Measurements from ENCODE around the gene ADAMTS4.

DNA sequence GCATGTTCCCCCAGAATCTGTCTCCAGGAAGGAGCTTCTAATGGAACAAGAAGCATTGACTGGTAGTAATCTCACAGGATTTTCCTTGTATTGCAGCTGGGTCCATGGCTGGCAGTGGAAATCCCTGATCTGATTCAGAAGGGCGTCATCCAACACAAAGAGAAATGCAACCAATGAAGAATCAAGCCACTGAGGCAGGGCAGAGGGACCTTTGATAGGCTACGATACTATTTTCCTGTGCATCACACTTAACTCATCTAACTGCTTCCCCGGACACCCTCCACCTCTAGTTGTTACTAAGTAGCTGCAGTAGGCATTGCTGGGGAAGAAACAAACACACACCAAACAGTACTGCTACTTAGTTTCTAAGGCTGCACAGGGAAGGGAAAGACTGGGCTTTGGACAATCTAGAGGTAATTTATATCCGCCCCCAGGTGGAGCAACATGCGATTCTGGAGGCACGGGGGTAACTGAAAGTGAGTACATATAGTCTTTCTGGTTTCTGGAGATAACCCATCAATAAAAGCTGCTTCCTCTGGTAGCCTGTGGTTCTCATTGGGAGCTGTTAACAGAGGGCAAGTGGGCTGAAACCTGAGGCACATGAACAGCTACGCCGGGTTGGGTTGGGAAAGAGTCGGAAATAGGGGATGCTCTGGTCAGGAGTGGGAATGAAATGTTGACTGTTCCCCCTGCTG, 40.4 kb downstream of the ADAMTS4 start:
- TF ChIP-seq, protein P1, sequence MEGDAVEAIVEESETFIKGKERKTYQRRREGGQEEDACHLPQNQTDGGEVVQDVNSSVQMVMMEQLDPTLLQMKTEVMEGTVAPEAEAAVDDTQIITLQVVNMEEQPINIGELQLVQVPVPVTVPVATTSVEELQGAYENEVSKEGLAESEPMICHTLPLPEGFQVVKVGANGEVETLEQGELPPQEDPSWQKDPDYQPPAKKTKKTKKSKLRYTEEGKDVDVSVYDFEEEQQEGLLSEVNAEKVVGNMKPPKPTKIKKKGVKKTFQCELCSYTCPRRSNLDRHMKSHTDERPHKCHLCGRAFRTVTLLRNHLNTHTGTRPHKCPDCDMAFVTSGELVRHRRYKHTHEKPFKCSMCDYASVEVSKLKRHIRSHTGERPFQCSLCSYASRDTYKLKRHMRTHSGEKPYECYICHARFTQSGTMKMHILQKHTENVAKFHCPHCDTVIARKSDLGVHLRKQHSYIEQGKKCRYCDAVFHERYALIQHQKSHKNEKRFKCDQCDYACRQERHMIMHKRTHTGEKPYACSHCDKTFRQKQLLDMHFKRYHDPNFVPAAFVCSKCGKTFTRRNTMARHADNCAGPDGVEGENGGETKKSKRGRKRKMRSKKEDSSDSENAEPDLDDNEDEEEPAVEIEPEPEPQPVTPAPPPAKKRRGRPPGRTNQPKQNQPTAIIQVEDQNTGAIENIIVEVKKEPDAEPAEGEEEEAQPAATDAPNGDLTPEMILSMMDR (IDR thresholded peaks at IDR 0.05) = no peak
- TF ChIP-seq POLR2AphosphoS5 (IDR thresholded peaks at IDR 0.05) = no peak
- no peak for TF ChIP-seq POLR2A (IDR thresholded peaks at IDR 0.05)

Data from suprapubic skin (tissue), 4 donors.